OCI-LY3 (cell line): ENCODE results near the gene MAGI1.

Experiments used
- H2AFZ ChIP-seq: fragments of 200-600, 300-600 bp; shearing (Covaris generic); 2 replicates; pipeline ENCODE4 v1.6.0; 2014; ENCODE audit warnings: antibody characterized with exemption, low read depth, low read length
- H3K27ac ChIP-seq: fragments of 200-600, 300-600 bp; sonication (generic); 2 replicates; pipeline ENCODE4 v1.5.1; 2014; ENCODE audit warnings: mild to moderate bottlenecking, low read length, moderate library complexity, mixed read lengths
- H3K27me3 ChIP-seq: fragments of 200-600, 300-600 bp; sonication (generic); 2 replicates; pipeline ENCODE4 v1.6.1; 2014; ENCODE audit warnings: low read depth, low read length, mixed read lengths
- H3K36me3 ChIP-seq: fragments of 200-600, 300-600 bp; sonication (generic); replicated peaks from 2 replicates; pipeline ENCODE3; 2014; ENCODE audit warnings: low read depth, low read length, mixed read lengths
- H3K4me1 ChIP-seq: fragments of 300-600, 200-600 bp; sonication (generic); 2 replicates; pipeline ENCODE4 v1.6.1; 2014; ENCODE audit warnings: low read length, mixed read lengths
- H3K4me2 ChIP-seq: fragments of 200-600, 300-600 bp; sonication (generic); 2 replicates; pipeline ENCODE4 v1.6.1; 2014; ENCODE audit warnings: low read length, mixed read lengths
- H3K4me3 ChIP-seq: fragments of 300-600, 200-600 bp; sonication (generic); 2 replicates; pipeline ENCODE4 v1.5.1; 2014; ENCODE audit warnings: antibody characterized with exemption, mild to moderate bottlenecking, low read length, moderate library complexity
- H3K79me2 ChIP-seq: fragments of 300-600, 200-600 bp; shearing (Covaris generic); 2 replicates; pipeline ENCODE4 v1.6.1; 2014; ENCODE audit warnings: mild to moderate bottlenecking, low read length, mixed read lengths
- H3K9ac ChIP-seq: fragments of 300-600, 200-600 bp; shearing (Covaris generic); 2 replicates; pipeline ENCODE4 v1.6.0; 2014; ENCODE audit warnings: mild to moderate bottlenecking, low read length, moderate library complexity
- H3K9me3 ChIP-seq: fragments of 200-600, 300-600 bp; shearing (Covaris generic); 2 replicates; pipeline ENCODE4 v1.6.1; 2014; ENCODE audit warnings: low read length, mixed read lengths; ENCODE audit not compliant: insufficient read depth
- H4K20me1 ChIP-seq: fragments of 200-600, 300-600 bp; sonication (generic); 2 replicates; pipeline ENCODE4 v1.6.1; 2016; ENCODE audit warnings: low read length, mixed read lengths; ENCODE audit not compliant: insufficient read depth
- EZH2phosphoT487 ChIP-seq: fragments of 200-600 bp; shearing (Covaris generic); IDR thresholded peaks from 2 replicates; pipeline ENCODE4 v1.6.1; 2018; ENCODE audit warnings: antibody characterized with exemption, mixed run types, low read depth
- TF ChIP-seq, protein P1 (sequence below): fragments of 200-600, 300-600 bp; sonication (generic); IDR thresholded peaks from 2 replicates; pipeline ENCODE4 v1.5.1; 2014; ENCODE audit warnings: antibody characterized with exemption, low read length, low read depth

Gene MAGI1

DNA sequence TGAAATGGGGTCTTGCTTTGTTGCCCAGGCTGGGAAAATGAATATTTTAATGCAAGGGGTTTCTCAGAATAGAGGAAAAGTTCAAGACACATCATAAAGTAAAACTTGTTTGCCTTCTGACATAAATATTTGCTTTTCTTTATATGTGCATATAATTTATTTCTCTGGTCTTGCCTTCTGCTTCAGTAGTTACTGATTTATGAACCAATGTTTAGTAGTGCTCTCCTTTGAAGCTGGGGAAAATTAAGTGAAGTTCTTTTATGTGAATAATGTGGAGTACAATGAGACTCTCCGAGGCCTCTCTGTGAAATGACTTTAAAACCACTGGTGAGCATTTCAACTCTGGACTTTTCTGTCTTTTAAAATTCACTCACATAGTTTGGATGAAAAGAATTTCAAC lies 55.6 kb downstream of the MAGI1 start:
- H2AFZ ChIP-seq: no peak overlapping the region
- H3K4me3 ChIP-seq: no peak overlapping the region
- H3K79me2 ChIP-seq: no peaks in the 10 kb centered on the region
- no peak overlapping the region for H3K4me2 ChIP-seq
- H3K27ac ChIP-seq: no peak overlapping the region
- no peaks in the 10 kb centered on the region for H3K4me1 ChIP-seq
- TF ChIP-seq EZH2phosphoT487: no peak
- TF ChIP-seq, protein P1, sequence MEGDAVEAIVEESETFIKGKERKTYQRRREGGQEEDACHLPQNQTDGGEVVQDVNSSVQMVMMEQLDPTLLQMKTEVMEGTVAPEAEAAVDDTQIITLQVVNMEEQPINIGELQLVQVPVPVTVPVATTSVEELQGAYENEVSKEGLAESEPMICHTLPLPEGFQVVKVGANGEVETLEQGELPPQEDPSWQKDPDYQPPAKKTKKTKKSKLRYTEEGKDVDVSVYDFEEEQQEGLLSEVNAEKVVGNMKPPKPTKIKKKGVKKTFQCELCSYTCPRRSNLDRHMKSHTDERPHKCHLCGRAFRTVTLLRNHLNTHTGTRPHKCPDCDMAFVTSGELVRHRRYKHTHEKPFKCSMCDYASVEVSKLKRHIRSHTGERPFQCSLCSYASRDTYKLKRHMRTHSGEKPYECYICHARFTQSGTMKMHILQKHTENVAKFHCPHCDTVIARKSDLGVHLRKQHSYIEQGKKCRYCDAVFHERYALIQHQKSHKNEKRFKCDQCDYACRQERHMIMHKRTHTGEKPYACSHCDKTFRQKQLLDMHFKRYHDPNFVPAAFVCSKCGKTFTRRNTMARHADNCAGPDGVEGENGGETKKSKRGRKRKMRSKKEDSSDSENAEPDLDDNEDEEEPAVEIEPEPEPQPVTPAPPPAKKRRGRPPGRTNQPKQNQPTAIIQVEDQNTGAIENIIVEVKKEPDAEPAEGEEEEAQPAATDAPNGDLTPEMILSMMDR: no peak
- no peaks in the 10 kb centered on the region for H3K9me3 ChIP-seq
- peaks cover 7% of the 10 kb centered on the region; the same call in 1 of the 2 replicates for H3K27me3 ChIP-seq
- H3K36me3 ChIP-seq: no peaks in the 10 kb centered on the region
- no peak overlapping the region for H3K9ac ChIP-seq
- H4K20me1 ChIP-seq: no peaks in the 10 kb centered on the region

DNA sequence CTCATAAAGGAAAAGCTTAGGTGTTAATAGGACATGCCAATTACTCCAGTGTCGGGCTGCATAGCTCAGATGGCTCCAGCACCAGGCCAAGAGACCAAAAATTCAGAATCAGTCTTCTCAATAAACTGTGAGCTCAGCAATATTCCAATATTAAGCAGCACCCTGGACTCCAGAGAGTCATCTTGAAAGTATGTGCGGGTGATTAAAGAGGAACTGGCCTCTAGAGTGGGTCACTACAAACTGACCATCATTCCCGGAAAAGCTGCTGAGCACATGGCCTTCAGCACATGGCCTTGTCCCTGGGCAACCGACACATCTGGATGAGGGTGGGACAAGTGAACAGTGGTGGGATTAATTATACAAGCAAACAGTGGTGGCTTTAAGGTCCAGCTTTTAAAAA lies 59.0 kb downstream of the MAGI1 start:
- H3K4me2 ChIP-seq: no peak overlapping the region
- H3K36me3 ChIP-seq: no peaks in the 10 kb centered on the region
- no peak overlapping the region for H3K9ac ChIP-seq
- no peaks in the 10 kb centered on the region for H4K20me1 ChIP-seq
- H3K9me3 ChIP-seq: no peaks in the 10 kb centered on the region
- H2AFZ ChIP-seq: no peak overlapping the region
- no peaks in the 10 kb centered on the region for H3K79me2 ChIP-seq
- no peak overlapping the region for H3K27ac ChIP-seq
- no peak overlapping the region for H3K4me3 ChIP-seq
- no peaks in the 10 kb centered on the region for H3K4me1 ChIP-seq
- H3K27me3 ChIP-seq: 0 out of 2 replicates have a peak, but pooled peaks cover 2% of the 10 kb centered on the region
- TF ChIP-seq, protein P1: no peak
- TF ChIP-seq EZH2phosphoT487: no peak

- no peak overlapping the region for H3K4me3 ChIP-seq
- H4K20me1 ChIP-seq: no peaks in the 10 kb centered on the region
- H3K4me1 ChIP-seq: no peaks in the 10 kb centered on the region
- H3K79me2 ChIP-seq: no peaks in the 10 kb centered on the region
- no peaks in the 10 kb centered on the region for H3K36me3 ChIP-seq
- H3K4me2 ChIP-seq: no peak overlapping the region
- no peak for TF ChIP-seq EZH2phosphoT487
- TF ChIP-seq, protein P1: no peak
- no peak overlapping the region for H3K27ac ChIP-seq
- H3K9ac ChIP-seq: no peak overlapping the region
- no peaks in the 10 kb centered on the region for H3K9me3 ChIP-seq
- H2AFZ ChIP-seq: no peak overlapping the region
- H3K27me3 ChIP-seq: 0 out of 2 replicates have a peak, but pooled peaks cover 2% of the 10 kb centered on the region
These were observed 59.6 kb downstream of the MAGI1 start for GRCh38 chr3:65979162-65979561.

DNA sequence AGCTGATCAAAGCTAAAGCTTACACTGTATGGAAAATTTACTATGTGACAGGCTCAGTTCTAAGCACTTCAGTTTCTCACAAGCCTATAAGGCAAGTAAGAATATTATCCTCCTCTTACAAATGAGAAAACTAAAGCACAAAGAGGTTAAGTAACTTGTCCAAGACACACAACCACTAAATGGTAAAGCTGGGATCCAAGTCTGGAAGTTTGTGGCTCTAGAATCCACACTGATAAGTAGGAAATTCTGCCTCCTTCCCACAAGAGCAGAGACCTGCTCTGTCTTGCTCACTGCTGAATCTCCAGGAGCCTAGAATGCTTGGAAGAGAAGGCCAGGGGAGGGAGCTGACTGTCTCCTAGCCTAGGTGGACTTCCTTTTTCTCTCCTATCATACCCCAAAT lies 60.6 kb downstream of the MAGI1 start:
- Histone ChIP-seq H2AFZ (no peak overlapping the region), H3K4me2 (no peak overlapping the region), H3K27ac (no peak overlapping the region), H4K20me1 (no peaks in the 10 kb centered on the region), H3K79me2 (no peaks in the 10 kb centered on the region), H3K4me1 (no peaks in the 10 kb centered on the region), H3K9me3 (no peaks in the 10 kb centered on the region), H3K27me3 (0 out of 2 replicates have a peak, but pooled peaks cover 2% of the 10 kb centered on the region), H3K36me3 (no peaks in the 10 kb centered on the region), H3K9ac (no peak overlapping the region), H3K4me3 (no peak overlapping the region)
- no peak for TF ChIP-seq EZH2phosphoT487
- TF ChIP-seq, protein P1: no peak
